HepG2 (cell line): ENCODE measurements around the gene RASIP1. TPM values are rescaled to one million over a fixed set of nuclear protein-coding genes. Genes with fewer than 3 reads are reported as not detected.

Source experiments
- DRAP1 ChIP-seq: IDR thresholded peaks from 2 replicates; pipeline ENCODE4 v1.6.1; 2016; ENCODE audit warnings: missing genetic modification reagents, missing compliant biosample characterization
- HDAC2 ChIP-seq: sonication (generic); formaldehyde crosslinking; IDR thresholded peaks from 2 replicates; pipeline ENCODE4 v1.4.0; 2020; ENCODE audit warnings: missing genetic modification reagents
- HMG20A ChIP-seq: IDR thresholded peaks from 2 replicates; pipeline ENCODE4 v1.6.1; 2016; ENCODE audit warnings: borderline replicate concordance
- MLLT10 ChIP-seq: sonication (generic); formaldehyde crosslinking; IDR thresholded peaks from 2 replicates; pipeline ENCODE4 v1.4.0; 2020; ENCODE audit warnings: missing genetic modification reagents
- PPARG ChIP-seq: conservative IDR thresholded peaks from 2 replicates; pipeline ENCODE4 v1.6.1; 2016; ENCODE audit warnings: missing biosample characterization, missing genetic modification reagents
- PRDM10 ChIP-seq: sonication (generic); formaldehyde crosslinking; IDR thresholded peaks from 2 replicates; pipeline ENCODE4 v1.4.0; 2020; ENCODE audit warnings: low read depth, missing genetic modification reagents
- TCF12 ChIP-seq, 2 experiments: fragments of 450-650 bp in 1 of 2; sonication (generic) in 1 of 2; formaldehyde crosslinking in 1 of 2; IDR thresholded peaks; 2 replicates each; pipeline versions ENCODE4 v1.6.1 to v1.8.0; 2017 to 2022; ENCODE audit warnings: antibody characterized with exemption in 1 of 2, mild to moderate bottlenecking in 1 of 2, missing genetic modification reagents in 1 of 2, moderate library complexity in 1 of 2
- ZBTB4 ChIP-seq: sonication (generic); formaldehyde crosslinking; IDR thresholded peaks from 2 replicates; pipeline ENCODE4 v1.4.0; 2020; ENCODE audit warnings: missing genetic modification reagents, mild to moderate bottlenecking, borderline replicate concordance
- ZFX ChIP-seq: sonication (generic); formaldehyde crosslinking; IDR thresholded peaks from 2 replicates; pipeline ENCODE4 v1.4.0; 2020; ENCODE audit warnings: mild to moderate bottlenecking, low read depth, missing genetic modification reagents, moderate library complexity
- ZNF230 ChIP-seq: sonication (generic); formaldehyde crosslinking; IDR thresholded peaks from 2 replicates; pipeline ENCODE4 v1.4.0; 2020; ENCODE audit warnings: mild to moderate bottlenecking, missing genetic modification reagents
- ZNF256 ChIP-seq: sonication (generic); formaldehyde crosslinking; conservative IDR thresholded peaks from 2 replicates; pipeline ENCODE4 v1.4.0; 2020; ENCODE audit warnings: missing genetic modification reagents
- ZNF329 ChIP-seq: sonication (generic); formaldehyde crosslinking; IDR thresholded peaks from 2 replicates; pipeline ENCODE4 v1.9.0; 2021; ENCODE audit warnings: low read depth, mild to moderate bottlenecking, missing genetic modification reagents
- ZNF646 ChIP-seq: sonication (generic); formaldehyde crosslinking; IDR thresholded peaks from 2 replicates; pipeline ENCODE4 v1.9.0; 2021; ENCODE audit warnings: mild to moderate bottlenecking, missing genetic modification reagents
- ZNF737 ChIP-seq: sonication (generic); formaldehyde crosslinking; IDR thresholded peaks from 2 replicates; pipeline ENCODE4 v1.5.0; 2020; ENCODE audit warnings: missing genetic modification reagents, mild to moderate bottlenecking, borderline replicate concordance
- polyA plus RNA-seq, 8 experiments: library from polyadenylated mRNA; depleted of rRNA in 3 of 8; stranded (reverse) in 7 of 8; unstranded in 1 of 8; fragments of >200 nt; fragmentation: Illumina TruSeq in 4 of 8; extraction: Trizol in 4 of 8; gene quantifications; 2 replicates each; pipeline versions ENCODE4 v1.2.1 to v1.2.3, GENCODE V29; 2011 to 2016; ENCODE audit warnings: low read depth in 4 of 8, missing spikeins in 1 of 8, mixed read lengths in 1 of 8; ENCODE audit not compliant: insufficient read depth in 1 of 8
- total RNA-seq, 5 experiments: library from RNA; depleted of rRNA; stranded (reverse); fragments of >200 nt; fragmentation: Illumina TruSeq; extraction: Trizol; gene quantifications; 2 replicates each; pipeline ENCODE4 v1.2.3, GENCODE V29; 2016; ENCODE audit warnings: low read depth in 1 of 5

Gene RASIP1
- total and polyA plus RNA-seq, 2 of the 13 experiments (the other 11 are each of a cell fraction or from before 2014, with no cell fraction given), result 0.44 to 0.58 TPM

GRCh38 chr19:48780631-48781391 lies 40.4 kb upstream of the RASIP1 start (continued):
- TF ChIP-seq ZBTB4 (CRISPR knock-in tag) (no peak), ZNF737 (CRISPR knock-in tag) (no peak), MLLT10 (no peak), PRDM10 (CRISPR knock-in tag) (peak; percentile 49; the same call in 1 of the 2 replicates), ZNF230 (no peak), DRAP1 (CRISPR knock-in tag) (peak; percentile 68), HDAC2 (peak; percentile 47), ZFX (peak; percentile 43; the same call in 1 of the 2 replicates), ZNF329 (CRISPR knock-in tag) (no peak), PPARG (CRISPR knock-in tag) (no peak), ZNF256 (CRISPR knock-in tag) (no peak), TCF12 (IDR thresholded peaks at IDR 0.05) (no peak), TCF12 (CRISPR knock-in tag; IDR thresholded peaks at IDR 0.05) (no peak), ZNF646 (CRISPR knock-in tag) (no peak), HMG20A (peak; percentile 57; the same call in 1 of the 2 replicates)
